Left lung (tissue), 10 donors: ENCODE results near the gene ENAH. TPM values are rescaled to one million over a fixed set of nuclear protein-coding genes. Genes with fewer than 3 reads are reported as not detected.

ENCODE experiments used
- ATAC-seq: fragments of 200-7000 bp; cut with Tn5 transposase; one replicate; pipeline ENCODE4 v1.9.1; 2020; ENCODE audit warnings: moderate library complexity
- DNase-seq, 4 donors: peaks; one replicate each; pipeline ENCODE4 v3.0.0-alpha.2; 2013 to 2020
- H3K27ac ChIP-seq, 2 donors: fragments of 200-600 bp; sonication (generic) in 1 of 2; one replicate each; pipeline versions ENCODE4 v1.5.0 to v1.8.0; 2020 to 2021
- H3K27me3 ChIP-seq, 2 donors: fragments of 200-600 bp; sonication (generic) in 1 of 2; one replicate each; pipeline versions ENCODE4 v1.5.0 to v1.8.0; 2020 to 2021
- H3K36me3 ChIP-seq, 2 donors: fragments of 200-600 bp; sonication (generic) in 1 of 2; one replicate each; pipeline versions ENCODE4 v1.5.0 to v1.8.0; 2020 to 2021
- H3K4me1 ChIP-seq, 2 donors: fragments of 200-600 bp; one replicate each; pipeline ENCODE4 v1.8.0; 2021
- H3K4me3 ChIP-seq, 2 donors: fragments of 200-600 bp; sonication (generic) in 1 of 2; one replicate each; pipeline versions ENCODE4 v1.5.0 to v1.8.0; 2020 to 2021; ENCODE audit warnings: mild to moderate bottlenecking in 1 of 2
- H3K9me3 ChIP-seq, 2 donors: fragments of 200-600 bp; sonication (generic) in 1 of 2; one replicate each; pipeline versions ENCODE4 v1.5.0 to v1.8.0; 2020 to 2021
- intact Hi-C, 2 donors: fragments of 100-400 bp; cut with DNase I; formaldehyde crosslinking; loops; one replicate each; pipeline versions ENCODE4 v1.11.2 to v1.14.2; 2022
- polyA plus RNA-seq, 6 donors: library from polyadenylated mRNA; unstranded; fragments of 120-200 nt; gene quantifications; one replicate each; pipeline ENCODE4 v1.2.1, GENCODE V29; 2013; ENCODE audit not compliant: insufficient read length in 6 of 6
- total RNA-seq, 2 donors: library from RNA; stranded (reverse); fragmentation: NEBNext Ultra II Directional; extraction: Animal tissue kit (Norgen Biotek cat#: 25700); gene quantifications; one replicate each; pipeline ENCODE4 v1.2.1, GENCODE V29; 2021
- TF ChIP-seq, protein P1 (sequence below), 2 donors: fragments of 200-600 bp; sonication (generic) in 1 of 2; IDR thresholded peaks; one replicate each; pipeline versions ENCODE4 v1.5.0 to v1.8.0; 2021; ENCODE audit warnings: antibody characterized with exemption in 2 of 2
- donor health status: DM: no; HTN: yes; CAD: no.
- donor health status: DM: no; HTN: no; CAD: no.

The ENAH gene
- total and polyA plus RNA-seq, 8 donors = 106 to 255 (median 237) TPM

DNA sequence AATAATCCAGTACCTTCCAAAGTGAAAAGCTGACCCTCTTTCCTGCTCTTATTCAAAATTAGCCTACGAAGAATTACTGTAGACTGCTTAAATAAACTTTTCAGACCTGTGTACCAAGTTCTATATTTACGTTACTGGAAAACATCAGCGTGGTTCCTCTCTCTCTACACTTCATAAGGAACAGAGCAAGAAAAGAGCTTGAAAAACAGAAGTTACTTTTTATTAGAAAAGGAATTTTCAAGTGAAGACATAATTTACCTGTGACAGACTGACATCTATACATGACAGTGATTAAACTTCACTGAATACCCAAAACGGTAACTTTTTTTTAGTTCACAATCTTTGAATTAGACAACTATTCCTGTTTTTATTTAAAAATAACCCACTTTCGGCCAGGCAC, 2.7 kb downstream of the ENAH start:
- TF ChIP-seq, protein P1, sequence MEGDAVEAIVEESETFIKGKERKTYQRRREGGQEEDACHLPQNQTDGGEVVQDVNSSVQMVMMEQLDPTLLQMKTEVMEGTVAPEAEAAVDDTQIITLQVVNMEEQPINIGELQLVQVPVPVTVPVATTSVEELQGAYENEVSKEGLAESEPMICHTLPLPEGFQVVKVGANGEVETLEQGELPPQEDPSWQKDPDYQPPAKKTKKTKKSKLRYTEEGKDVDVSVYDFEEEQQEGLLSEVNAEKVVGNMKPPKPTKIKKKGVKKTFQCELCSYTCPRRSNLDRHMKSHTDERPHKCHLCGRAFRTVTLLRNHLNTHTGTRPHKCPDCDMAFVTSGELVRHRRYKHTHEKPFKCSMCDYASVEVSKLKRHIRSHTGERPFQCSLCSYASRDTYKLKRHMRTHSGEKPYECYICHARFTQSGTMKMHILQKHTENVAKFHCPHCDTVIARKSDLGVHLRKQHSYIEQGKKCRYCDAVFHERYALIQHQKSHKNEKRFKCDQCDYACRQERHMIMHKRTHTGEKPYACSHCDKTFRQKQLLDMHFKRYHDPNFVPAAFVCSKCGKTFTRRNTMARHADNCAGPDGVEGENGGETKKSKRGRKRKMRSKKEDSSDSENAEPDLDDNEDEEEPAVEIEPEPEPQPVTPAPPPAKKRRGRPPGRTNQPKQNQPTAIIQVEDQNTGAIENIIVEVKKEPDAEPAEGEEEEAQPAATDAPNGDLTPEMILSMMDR (IDR thresholded peaks at IDR 0.05) = no peak
- H3K9me3 ChIP-seq = no peaks in the 10 kb centered on the region
- H3K4me1 ChIP-seq = peaks cover 15 to 25% of the 10 kb centered on the region in 2 donors
- H3K36me3 ChIP-seq = no peaks in the 10 kb centered on the region
- intact Hi-C loops = loop anchor here in 1 of 2 donors (10.0 kb wide), 1 partner anchor 115 kb away; no protein-coding TSS in a partner anchor
- H3K27me3 ChIP-seq = peaks cover 0 to 59% of the 10 kb centered on the region in 2 donors
- no peak for ATAC-seq
- H3K4me3 ChIP-seq = peak overlapping the region; percentile 68 to 90
- no peak for DNase-seq
- H3K27ac ChIP-seq = peak overlapping the region in 1 of 2 donors; percentile 91

DNA sequence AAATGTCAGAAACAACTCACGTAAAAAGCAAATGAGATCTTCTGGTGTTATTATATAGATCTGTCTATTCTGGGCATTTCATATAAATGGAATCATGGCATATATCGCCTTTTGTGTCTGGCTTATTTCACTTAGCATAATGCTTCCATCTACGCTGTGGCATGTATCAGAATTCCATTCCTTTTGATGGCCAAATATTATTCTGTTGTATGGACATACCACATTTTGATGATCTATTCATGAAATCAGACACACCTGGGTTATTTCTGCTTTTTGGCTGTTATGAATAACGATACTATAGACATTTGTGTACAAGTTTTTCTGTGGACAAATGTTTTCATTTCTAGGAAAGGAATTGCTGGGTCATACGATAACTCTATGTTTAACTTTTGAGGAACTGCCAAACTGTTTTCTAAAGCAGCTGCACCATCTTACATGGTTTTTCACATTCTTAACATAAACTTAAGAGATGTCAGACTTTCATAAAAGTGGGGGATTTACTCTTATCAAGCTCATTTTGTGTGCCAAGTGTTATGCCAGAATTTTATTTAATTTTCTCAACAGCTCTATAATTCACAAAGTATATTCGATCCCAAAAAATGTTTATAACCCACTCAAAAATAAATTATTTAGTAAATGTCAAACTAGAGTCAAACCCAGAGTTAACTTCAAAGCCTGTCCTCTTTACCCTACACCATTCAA, 7.6 kb downstream of the ENAH start:
- H3K4me3 ChIP-seq = no peak overlapping the region
- H3K9me3 ChIP-seq = no peaks in the 10 kb centered on the region
- ATAC-seq (no peak), DNase-seq (peak in 2 of 4 donors; percentile 67 to 79)
- no peaks in the 10 kb centered on the region for H3K36me3 ChIP-seq
- peaks cover 0 to 6% of the 10 kb centered on the region in 2 donors for H3K4me1 ChIP-seq
- intact Hi-C loops = no loop called here
- TF ChIP-seq, protein P1 (IDR thresholded peaks at IDR 0.05) = no peak
- H3K27me3 ChIP-seq = peaks cover 0 to 17% of the 10 kb centered on the region in 2 donors
- H3K27ac ChIP-seq = no peak overlapping the region

DNA sequence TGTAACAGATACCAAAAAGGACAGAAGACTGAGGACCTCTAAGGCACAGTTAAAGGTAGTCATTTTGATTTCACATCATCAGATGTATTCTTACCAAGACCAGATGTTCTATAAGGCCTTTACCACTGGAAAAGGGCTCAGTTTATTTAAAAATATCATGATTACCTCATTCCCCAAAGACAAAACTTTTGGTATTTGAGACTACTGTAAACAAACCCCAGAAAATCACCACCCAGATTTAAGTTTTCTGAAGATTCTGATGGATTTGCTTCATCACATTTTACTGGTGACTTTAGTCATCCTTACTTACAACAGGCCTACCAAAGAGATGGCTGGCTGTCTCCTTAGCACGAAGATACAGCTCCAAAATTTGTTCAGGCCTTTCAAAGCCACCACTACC, 8.3 kb downstream of the ENAH start:
- H3K27ac ChIP-seq = no peak overlapping the region
- TF ChIP-seq, protein P1 (IDR thresholded peaks at IDR 0.05) = no peak
- H3K4me3 ChIP-seq = no peak overlapping the region
- peaks cover 0 to 10% of the 10 kb centered on the region in 2 donors for H3K27me3 ChIP-seq
- H3K9me3 ChIP-seq = no peaks in the 10 kb centered on the region
- ATAC-seq (no peak), DNase-seq (no peak)
- H3K4me1 ChIP-seq = peaks cover 0 to 6% of the 10 kb centered on the region in 2 donors
- H3K36me3 ChIP-seq = no peaks in the 10 kb centered on the region
- intact Hi-C loops = no loop called here

DNA sequence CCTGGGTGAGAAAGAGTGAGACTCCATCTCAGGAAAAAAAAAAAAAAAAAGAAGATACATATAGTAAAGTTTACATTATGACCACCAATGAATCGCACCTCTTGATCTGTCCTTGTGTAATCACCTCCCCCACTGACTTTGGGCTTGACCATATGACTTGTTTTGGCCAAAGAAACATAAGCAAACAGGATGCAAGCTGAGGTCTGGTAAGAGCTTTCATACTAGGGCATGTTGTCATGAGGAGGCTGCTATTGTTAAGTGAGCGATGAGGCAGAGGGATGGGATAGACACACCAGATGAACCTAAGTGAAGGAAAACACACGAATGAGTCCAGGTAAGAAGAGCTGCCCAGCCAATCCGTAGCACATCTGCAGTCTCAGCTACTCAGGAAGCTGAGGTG, 10.7 kb downstream of the ENAH start:
- no peaks in the 10 kb centered on the region for H3K36me3 ChIP-seq
- H3K27ac ChIP-seq = no peak overlapping the region
- H3K27me3 ChIP-seq = no peaks in the 10 kb centered on the region
- no peak overlapping the region for H3K4me3 ChIP-seq
- DNase-seq = no peak
- no peaks in the 10 kb centered on the region for H3K9me3 ChIP-seq
- intact Hi-C loops = no loop called here
- ATAC-seq = no peak
- TF ChIP-seq, protein P1 (IDR thresholded peaks at IDR 0.05) = no peak
- H3K4me1 ChIP-seq = no peaks in the 10 kb centered on the region

DNA sequence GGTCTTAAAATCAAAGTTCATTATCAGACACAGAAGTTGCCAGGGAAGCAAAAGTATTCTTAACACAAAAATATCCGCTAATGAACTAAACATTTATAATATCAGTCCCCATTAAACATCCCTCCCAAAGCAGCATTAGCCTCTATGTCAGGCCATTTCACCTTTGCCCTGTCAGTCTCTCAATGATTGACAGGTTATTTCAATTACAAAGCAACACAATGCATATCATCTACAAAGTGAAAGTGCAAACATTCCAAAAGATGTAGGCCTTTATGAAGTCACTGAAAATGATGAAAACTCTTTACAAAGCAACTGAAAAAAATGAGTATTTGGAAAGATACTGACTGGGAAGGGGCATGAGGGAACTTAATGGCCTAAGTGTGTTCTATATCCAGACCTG, 14.1 kb downstream of the ENAH start:
- no peaks in the 10 kb centered on the region for H3K36me3 ChIP-seq
- H3K27me3 ChIP-seq = no peaks in the 10 kb centered on the region
- H3K4me3 ChIP-seq = no peak overlapping the region
- H3K27ac ChIP-seq = no peak overlapping the region
- DNase-seq = no peak
- TF ChIP-seq, protein P1 (IDR thresholded peaks at IDR 0.05) = no peak
- H3K9me3 ChIP-seq = no peaks in the 10 kb centered on the region
- intact Hi-C loops = no loop called here
- no peak for ATAC-seq
- H3K4me1 ChIP-seq = no peaks in the 10 kb centered on the region
